K562 (cell line): ENCODE results near the gene ZFP64. TPM values are rescaled to one million over a fixed set of nuclear protein-coding genes. Genes with fewer than 3 reads are reported as not detected.

Experiments used
- ATAC-seq: fragments of 200-7000 bp; cut with Tn5 transposase; 3 replicates; pipeline ENCODE4 v1.9.1; 2020; ENCODE audit warnings: moderate library complexity
- BruUV-seq: library from RNA; stranded (reverse); fragments of 400-500 nt; replicated peaks from 2 replicates; lab custom pipeline; 2021; lab: Mats Ljungman, UMichigan
- CTCF ChIA-PET: fragments of 300-600 bp; formaldehyde crosslinking; extraction: SDS; loops from one replicate; lab custom pipeline; 2021; ENCODE audit warnings: low intra/inter-chr PET ratio; lab: Yijun Ruan, JAX
- POLR2A ChIA-PET: fragments of 300-600, 350-650 bp; sonication (Branson Sonifier 250); formaldehyde crosslinking; extraction: SDS; loops from one replicate; lab custom pipeline; 2021; ENCODE audit warnings: antibody characterized with exemption, inconsistent platforms; lab: Yijun Ruan, JAX
- DNase-seq, 4 experiments: peaks; one replicate each; pipeline versions ENCODE4 v3.0.0 to v3.0.0-alpha.2; 2011 to 2018; ENCODE audit warnings: low spot score in 3 of 4, mixed read lengths in 3 of 4; ENCODE audit errors: extremely low read depth in 1 of 4
- FAIRE-seq: peaks from 2 replicates; lab custom pipeline; 2011; peaks lifted over from hg19 to GRCh38; lab: Jason Lieb, UNC
- H2AFZ ChIP-seq: 2 replicates; pipeline ENCODE4 v1.6.0; 2011; ENCODE audit warnings: low read depth, low read length, control low read depth, inconsistent platforms
- H3K27ac ChIP-seq: fragments of 200-600 bp; 3 replicates; pipeline ENCODE4 v1.8.0; 2011; ENCODE audit warnings: low read depth, mild to moderate bottlenecking, control low read depth, inconsistent platforms, low read length, moderate library complexity, mixed read lengths; ENCODE audit errors: extremely low read depth
- H3K27me3 ChIP-seq, 2 experiments: fragments of 300-600 bp in 1 of 2; 2 replicates in 1 of 2; 3 replicates in 1 of 2; pipeline versions ENCODE4 v1.6.0 to v1.8.0; 2011; ENCODE audit warnings: inconsistent platforms in 2 of 2, low read length in 2 of 2, mild to moderate bottlenecking in 1 of 2, mixed read lengths in 1 of 2, moderate library complexity in 1 of 2; ENCODE audit not compliant: control insufficient read depth in 2 of 2, insufficient read depth in 2 of 2
- H3K36me3 ChIP-seq: fragments of 300-600 bp; 3 replicates; pipeline ENCODE4 v1.8.0; 2011; ENCODE audit warnings: mild to moderate bottlenecking, low read length, inconsistent platforms; ENCODE audit not compliant: control insufficient read depth, insufficient read depth
- H3K4me1 ChIP-seq, 2 experiments: fragments of 200-600 bp in 1 of 2; replicated peaks in 1 of 2; 2 replicates in 1 of 2; 3 replicates in 1 of 2; pipeline versions ENCODE4 v1.5.1 to v1.8.0; 2011; ENCODE audit warnings: inconsistent platforms in 2 of 2, low read length in 2 of 2, mild to moderate bottlenecking in 1 of 2, mixed read lengths in 1 of 2, moderate library complexity in 1 of 2; ENCODE audit not compliant: control insufficient read depth in 2 of 2, insufficient read depth in 2 of 2
- H3K4me2 ChIP-seq: 2 replicates; pipeline ENCODE4 v1.6.1; 2011; ENCODE audit warnings: low read length, control low read depth, inconsistent platforms, mixed read lengths; ENCODE audit not compliant: insufficient read depth
- H3K4me3 ChIP-seq: fragments of 200-600 bp; sonication (generic), shearing (Covaris generic); 2 replicates; pipeline ENCODE4 v1.5.1; 2016; ENCODE audit warnings: control low read depth, inconsistent platforms
- H3K79me2 ChIP-seq: fragments of 200-600 bp; 3 replicates; pipeline ENCODE4 v1.8.0; 2011; ENCODE audit warnings: low read length, inconsistent platforms; ENCODE audit not compliant: control insufficient read depth, insufficient read depth
- H3K9ac ChIP-seq, 2 experiments: 2 replicates each; pipeline versions ENCODE4 v1.6.0 to v1.6.1; 2011; ENCODE audit warnings: low read depth in 2 of 2, low read length in 2 of 2, control low read depth in 1 of 2, inconsistent platforms in 1 of 2, mild to moderate bottlenecking in 1 of 2, mixed read lengths in 1 of 2; ENCODE audit not compliant: insufficient read depth in 1 of 2
- H3K9me1 ChIP-seq: one replicate; pipeline ENCODE4 v1.6.0; 2011; ENCODE audit warnings: inconsistent platforms, mild to moderate bottlenecking, low read length, moderate library complexity; ENCODE audit not compliant: control insufficient read depth, insufficient read depth
- H3K9me3 ChIP-seq: replicated peaks from 2 replicates; pipeline ENCODE4 v1.5.1; 2011; ENCODE audit warnings: low read depth, low read length, inconsistent platforms; ENCODE audit not compliant: control insufficient read depth, insufficient read depth
- H4K20me1 ChIP-seq: replicated peaks from 2 replicates; pipeline ENCODE4 v1.6.1; 2011; ENCODE audit warnings: low read length, inconsistent platforms, mixed read lengths; ENCODE audit not compliant: control insufficient read depth, insufficient read depth
- C11orf30 ChIP-seq: fragments of 450-650 bp; IDR thresholded peaks from 2 replicates; pipeline ENCODE4 v1.6.1; 2016; ENCODE audit warnings: low read depth, mild to moderate bottlenecking
- EGR1 ChIP-seq: fragments of 450-650 bp; conservative IDR thresholded peaks from 2 replicates; pipeline ENCODE4 v1.6.1; 2017; ENCODE audit warnings: mild to moderate bottlenecking
- ETS2 ChIP-seq: IDR thresholded peaks from 2 replicates; pipeline ENCODE4 v1.6.1; 2016; ENCODE audit warnings: borderline replicate concordance, missing genetic modification characterization, mild to moderate bottlenecking, moderate library complexity, missing compliant biosample characterization; ENCODE audit not compliant: poor library complexity, severe bottlenecking
- FOXJ3 ChIP-seq: sonication (generic); formaldehyde crosslinking; IDR thresholded peaks from 2 replicates; pipeline ENCODE4 v1.4.0; 2020; ENCODE audit warnings: mild to moderate bottlenecking, missing genetic modification reagents
- ZC3H11A ChIP-seq: IDR thresholded peaks from 2 replicates; pipeline ENCODE4 v1.6.1; 2012; ENCODE audit warnings: low read depth, low read length, improper control_type of control experiment
- ZNF124 ChIP-seq: sonication (generic); formaldehyde crosslinking; IDR thresholded peaks from 2 replicates; pipeline ENCODE4 v1.8.1; 2022; ENCODE audit warnings: missing genetic modification reagents
- ZNF316 ChIP-seq: fragments of 450-650 bp; IDR thresholded peaks from 2 replicates; pipeline ENCODE4 v1.6.1; 2016
- WGBS: fragments of 100-300 bp; shearing (Covaris generic); methylation state at CpG from one replicate; pipeline ENCODE4 v1.1.6; 2016; ENCODE audit warnings: low coverage, mixed read lengths; ENCODE audit not compliant: insufficient coverage; ENCODE audit errors: missing lambda C conversion rate; 5-methylcytosine and 5-hydroxymethylcytosine counted together
- in situ Hi-C: fragments of 300-500 bp; cut with MboI; formaldehyde crosslinking; loops from 4 replicates; pipeline ENCODE4 v1.15.0; 2018; ENCODE audit warnings: inconsistent platforms, mixed read lengths
- intact Hi-C: fragments of 100-400 bp; cut with micrococcal nuclease; formaldehyde crosslinking; loops from 2 replicates; pipeline ENCODE4 v1.14.2; 2022
- polyA plus RNA-seq, 8 experiments: library from polyadenylated mRNA; depleted of rRNA in 4 of 8; stranded (reverse) in 5 of 8; unstranded in 3 of 8; fragments of >200 nt; fragmentation: Nextera tagmentation in 2 of 8; fragmentation: Illumina TruSeq in 1 of 8; extraction: Ambion mirVana in 2 of 8; extraction: Trizol in 1 of 8; gene quantifications; 2 replicates each; pipeline versions ENCODE4 v1.2.1 to v1.2.3, GENCODE V29; 2011 to 2014; ENCODE audit warnings: inconsistent platforms in 1 of 8, missing spikeins in 1 of 8
- total RNA-seq, 7 experiments: library from RNA; depleted of rRNA in 6 of 7; stranded (reverse); fragments of >200 nt in 6 of 7; fragmentation: Illumina TruSeq in 2 of 7; extraction: Trizol in 2 of 7; gene quantifications; 2 replicates each; pipeline versions ENCODE4 v1.2.1 to v1.2.3, GENCODE V29; 2011 to 2021; ENCODE audit warnings: low replicate concordance in 1 of 7
- TF ChIP-seq, protein P1 (sequence below): sonication (generic); formaldehyde crosslinking; IDR thresholded peaks from 2 replicates; pipeline ENCODE4 v1.8.0; 2022; ENCODE audit warnings: mild to moderate bottlenecking, missing genetic modification reagents
- TF ChIP-seq, protein P2 (sequence below): fragments of 450-650 bp; formaldehyde crosslinking; conservative IDR thresholded peaks from 2 replicates; pipeline ENCODE4 v1.4.0; 2022; ENCODE audit warnings: mild to moderate bottlenecking, missing genetic modification characterization

The ZFP64 gene
- total and polyA plus RNA-seq, 9 of the 15 experiments (the other 6 are each of a cell fraction or from before 2014, with no cell fraction given): 1.4 to 13.4 (median 7.0) TPM

DNA sequence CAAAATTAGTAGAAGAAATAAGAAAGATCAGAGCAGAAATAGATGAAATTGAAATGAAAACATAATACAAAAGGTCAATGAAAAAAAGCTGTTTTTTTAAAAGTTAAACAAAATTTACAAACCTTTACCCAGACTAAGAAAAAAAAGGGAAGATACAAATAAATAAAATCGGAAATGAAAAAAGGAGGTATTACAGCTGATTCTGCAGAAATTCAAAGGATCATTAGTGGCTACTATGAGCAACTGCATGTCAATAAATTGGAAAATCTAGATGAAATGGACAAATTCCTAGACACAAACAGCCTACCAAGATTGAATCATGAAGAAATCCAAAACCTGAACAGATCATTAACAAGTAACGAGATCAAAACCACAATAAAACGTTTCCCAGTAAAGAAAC, 59.2 kb downstream of the ZFP64 start:
- no peak for DNase-seq
- no peak for TF ChIP-seq FOXJ3 (CRISPR knock-in tag)
- TF ChIP-seq ZNF124 (CRISPR knock-in tag): no peak
- no peak for TF ChIP-seq ETS2
- peak; percentile 51 for TF ChIP-seq C11orf30
- peak; percentile 68 for TF ChIP-seq ZNF316
- no peak overlapping the region for H3K4me2 ChIP-seq
- POLR2A ChIA-PET: interaction anchor here (0.6 kb wide), 1 partner anchor 424 kb away, joined by 3 read pairs; no protein-coding TSS in a partner anchor
- peaks cover 0 to 6% of the 10 kb centered on the region in 2 experiments; a peak in 2 of 5 replicates for H3K27me3 ChIP-seq
- WGBS: 0% methylated on average over 3 of the region's 3 CpGs
- intact Hi-C loops: no loop called here
- no peaks in the 10 kb centered on the region for H3K79me2 ChIP-seq
- no peak overlapping the region for H3K4me3 ChIP-seq
- H3K27ac ChIP-seq: no peak overlapping the region
- no peaks in the 10 kb centered on the region for H3K36me3 ChIP-seq
- no peak for ATAC-seq
- no peak overlapping the region for H2AFZ ChIP-seq
- no peaks in the 10 kb centered on the region for H3K4me1 ChIP-seq
- no peak for FAIRE-seq
- H3K9ac ChIP-seq: no peak overlapping the region
- in situ Hi-C loops: no loop called here
- CTCF ChIA-PET: no interaction called here
- no peaks in the 10 kb centered on the region for H3K9me3 ChIP-seq
- H3K9me1 ChIP-seq: no peaks in the 10 kb centered on the region
- no peaks in the 10 kb centered on the region for H4K20me1 ChIP-seq
- no TSS peak for BruUV-seq

DNA sequence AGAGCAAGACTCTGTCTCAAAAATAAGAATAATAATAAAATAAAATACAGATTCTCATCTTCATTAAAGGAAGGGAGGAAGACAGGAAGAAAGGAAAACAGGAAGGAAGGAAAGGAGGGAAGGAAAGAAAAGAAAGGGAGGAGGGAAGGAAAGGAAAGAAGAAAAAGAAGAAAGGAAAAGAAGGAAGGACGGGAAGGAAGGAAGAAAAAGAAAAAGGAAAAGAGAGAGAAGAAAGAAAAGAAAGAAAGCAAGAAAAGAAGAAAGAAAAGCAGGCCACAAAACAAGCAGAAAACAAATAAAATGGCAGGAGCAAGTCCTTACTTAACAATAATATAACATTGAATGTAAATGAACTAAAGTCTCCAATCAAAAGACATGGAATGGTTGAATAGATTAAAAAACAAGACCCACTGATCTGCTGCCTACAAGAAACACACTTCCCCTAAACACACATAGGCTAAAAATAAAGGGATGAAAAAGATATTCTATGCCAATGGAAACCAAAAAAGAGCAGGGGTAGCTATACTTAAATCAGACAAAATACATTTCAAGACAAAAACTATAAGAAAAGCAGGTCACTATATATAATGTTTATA, 60.4 kb downstream of the ZFP64 start:
- 0% methylated on average over 1 of the region's 1 CpG for WGBS
- BruUV-seq: no TSS peak
- no peak overlapping the region for H3K27ac ChIP-seq
- no peak overlapping the region for H3K4me3 ChIP-seq
- DNase-seq (no peak), ATAC-seq (no peak), FAIRE-seq (peak; percentile 69)
- no peaks in the 10 kb centered on the region for H3K9me1 ChIP-seq
- no peaks in the 10 kb centered on the region for H3K36me3 ChIP-seq
- H3K4me1 ChIP-seq: no peaks in the 10 kb centered on the region
- no peak overlapping the region for H3K9ac ChIP-seq
- in situ Hi-C loops: no loop called here
- intact Hi-C loops: no loop called here
- H4K20me1 ChIP-seq: no peaks in the 10 kb centered on the region
- H3K4me2 ChIP-seq: no peak overlapping the region
- ChIA-PET POLR2A (interaction anchor here (0.7 kb wide), 1 partner anchor 33 kb away, joined by 3 read pairs; no protein-coding TSS in a partner anchor), CTCF (no interaction called here)
- H2AFZ ChIP-seq: no peak overlapping the region
- H3K79me2 ChIP-seq: no peaks in the 10 kb centered on the region
- H3K9me3 ChIP-seq: no peaks in the 10 kb centered on the region
- H3K27me3 ChIP-seq: peaks cover 0 to 6% of the 10 kb centered on the region in 2 experiments; a peak in 2 of 5 replicates
- TF ChIP-seq C11orf30 (no peak), EGR1 (no peak), ZC3H11A (no peak)
- TF ChIP-seq, protein P1, sequence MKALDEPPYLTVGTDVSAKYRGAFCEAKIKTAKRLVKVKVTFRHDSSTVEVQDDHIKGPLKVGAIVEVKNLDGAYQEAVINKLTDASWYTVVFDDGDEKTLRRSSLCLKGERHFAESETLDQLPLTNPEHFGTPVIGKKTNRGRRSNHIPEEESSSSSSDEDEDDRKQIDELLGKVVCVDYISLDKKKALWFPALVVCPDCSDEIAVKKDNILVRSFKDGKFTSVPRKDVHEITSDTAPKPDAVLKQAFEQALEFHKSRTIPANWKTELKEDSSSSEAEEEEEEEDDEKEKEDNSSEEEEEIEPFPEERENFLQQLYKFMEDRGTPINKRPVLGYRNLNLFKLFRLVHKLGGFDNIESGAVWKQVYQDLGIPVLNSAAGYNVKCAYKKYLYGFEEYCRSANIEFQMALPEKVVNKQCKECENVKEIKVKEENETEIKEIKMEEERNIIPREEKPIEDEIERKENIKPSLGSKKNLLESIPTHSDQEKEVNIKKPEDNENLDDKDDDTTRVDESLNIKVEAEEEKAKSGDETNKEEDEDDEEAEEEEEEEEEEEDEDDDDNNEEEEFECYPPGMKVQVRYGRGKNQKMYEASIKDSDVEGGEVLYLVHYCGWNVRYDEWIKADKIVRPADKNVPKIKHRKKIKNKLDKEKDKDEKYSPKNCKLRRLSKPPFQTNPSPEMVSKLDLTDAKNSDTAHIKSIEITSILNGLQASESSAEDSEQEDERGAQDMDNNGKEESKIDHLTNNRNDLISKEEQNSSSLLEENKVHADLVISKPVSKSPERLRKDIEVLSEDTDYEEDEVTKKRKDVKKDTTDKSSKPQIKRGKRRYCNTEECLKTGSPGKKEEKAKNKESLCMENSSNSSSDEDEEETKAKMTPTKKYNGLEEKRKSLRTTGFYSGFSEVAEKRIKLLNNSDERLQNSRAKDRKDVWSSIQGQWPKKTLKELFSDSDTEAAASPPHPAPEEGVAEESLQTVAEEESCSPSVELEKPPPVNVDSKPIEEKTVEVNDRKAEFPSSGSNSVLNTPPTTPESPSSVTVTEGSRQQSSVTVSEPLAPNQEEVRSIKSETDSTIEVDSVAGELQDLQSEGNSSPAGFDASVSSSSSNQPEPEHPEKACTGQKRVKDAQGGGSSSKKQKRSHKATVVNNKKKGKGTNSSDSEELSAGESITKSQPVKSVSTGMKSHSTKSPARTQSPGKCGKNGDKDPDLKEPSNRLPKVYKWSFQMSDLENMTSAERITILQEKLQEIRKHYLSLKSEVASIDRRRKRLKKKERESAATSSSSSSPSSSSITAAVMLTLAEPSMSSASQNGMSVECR (CRISPR knock-in tag): no peak
- TF ChIP-seq, protein P2, sequence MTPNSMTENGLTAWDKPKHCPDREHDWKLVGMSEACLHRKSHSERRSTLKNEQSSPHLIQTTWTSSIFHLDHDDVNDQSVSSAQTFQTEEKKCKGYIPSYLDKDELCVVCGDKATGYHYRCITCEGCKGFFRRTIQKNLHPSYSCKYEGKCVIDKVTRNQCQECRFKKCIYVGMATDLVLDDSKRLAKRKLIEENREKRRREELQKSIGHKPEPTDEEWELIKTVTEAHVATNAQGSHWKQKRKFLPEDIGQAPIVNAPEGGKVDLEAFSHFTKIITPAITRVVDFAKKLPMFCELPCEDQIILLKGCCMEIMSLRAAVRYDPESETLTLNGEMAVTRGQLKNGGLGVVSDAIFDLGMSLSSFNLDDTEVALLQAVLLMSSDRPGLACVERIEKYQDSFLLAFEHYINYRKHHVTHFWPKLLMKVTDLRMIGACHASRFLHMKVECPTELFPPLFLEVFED (CRISPR knock-in tag): 0 out of 2 replicates have a peak, but pooled peaks have one; percentile 45
